Liver (tissue), 2 donors: ENCODE results near the gene SLC27A3.

Experiments used
- JUND ChIP-seq, 2 donors: IDR thresholded peaks; 2 replicates each; pipeline ENCODE4 v1.6.1; 2016; ENCODE audit warnings: antibody characterized with exemption in 2 of 2
- TAF1 ChIP-seq: conservative IDR thresholded peaks from 2 replicates; pipeline ENCODE4 v1.6.1; 2016; ENCODE audit warnings: antibody characterized with exemption, mild to moderate bottlenecking
- YY1 ChIP-seq: IDR thresholded peaks from 2 replicates; pipeline ENCODE4 v1.6.1; 2016; ENCODE audit warnings: antibody characterized with exemption, mild to moderate bottlenecking
- donor health status: healthy.

DNA sequence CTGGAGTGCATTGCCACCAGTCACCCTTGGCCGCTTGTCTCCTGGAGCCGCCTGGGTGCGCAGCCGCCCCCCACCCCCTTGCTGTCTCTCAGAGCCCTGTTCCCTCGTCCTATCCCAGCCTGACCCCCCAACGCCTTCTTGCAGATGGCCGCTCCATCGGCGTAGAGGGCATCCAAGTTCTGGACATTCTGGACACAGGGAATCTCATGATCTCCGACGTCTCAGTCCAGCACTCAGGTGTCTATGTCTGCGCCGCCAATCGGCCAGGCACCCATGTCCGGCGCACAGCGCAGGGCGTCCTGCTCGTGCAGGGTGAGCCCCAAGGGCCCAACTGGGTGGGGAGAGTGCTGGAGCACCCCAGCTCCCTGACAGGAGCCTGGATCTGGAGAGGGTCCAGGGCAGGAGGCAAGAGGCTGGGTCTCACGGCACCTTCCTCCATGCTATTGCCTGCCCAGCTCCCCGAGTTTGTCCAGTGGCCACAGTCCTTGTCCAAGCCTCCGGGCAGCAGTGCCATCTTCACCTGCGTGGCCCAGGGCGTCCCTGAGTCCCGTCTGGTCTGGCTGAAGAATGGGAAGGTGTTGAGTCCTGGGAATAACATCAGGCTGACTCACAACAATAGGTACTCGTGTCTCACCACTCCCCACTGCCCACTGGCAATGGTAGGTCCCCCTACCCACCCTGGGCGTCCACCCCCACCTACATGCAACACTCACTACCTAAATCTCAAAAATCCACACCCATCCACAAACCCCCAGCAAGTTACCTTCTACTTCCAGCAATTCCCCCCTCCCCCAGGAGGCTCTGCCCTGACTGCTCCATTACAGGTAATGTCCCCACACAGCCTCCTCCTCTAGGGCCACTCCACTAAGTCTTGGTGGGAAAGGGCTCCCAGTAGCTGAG is 24.6 kb downstream of the SLC27A3 start:
- no peak for TF ChIP-seq YY1
- TF ChIP-seq TAF1, result no peak
- TF ChIP-seq JUND (IDR thresholded peaks at IDR 0.05), result no peak
